ENCODE measurements around the gene CELSR2.

CELSR2 gene

GRCh38 chr1:109248797-109249629, at the start of gene CELSR2:
CELSR2 (plus strand) TSS chr1:109249539; CDS start chr1:109250080, 541 bp downstream.
- Histone ChIP-seq H3K4me3 (peak within 1 kb of the TSS; percentile 91), H3K36me3 (peaks cover 17% of the 10 kb centered on the region), H3K27ac (peak within 1 kb of the TSS; percentile 82), H3K27me3 (no peaks in the 10 kb centered on the region), H3K9me3 (no peaks in the 10 kb centered on the region), H3K4me1 (peaks cover 59% of the 10 kb centered on the region), H3K4me2 (peak within 1 kb of the TSS; percentile 97), H3K9ac (peak within 1 kb of the TSS; percentile 81), H4K20me1 (peaks cover 7% of the 10 kb centered on the region; the same call in 1 of the 2 replicates)
- TF ChIP-seq Cebpa-rat (IDR thresholded peaks at IDR 0.05) = no peak

GRCh38 chr1:109199710-109200109, 49.6 kb upstream of the CELSR2 start:
- TF ChIP-seq Cebpa-rat (IDR thresholded peaks at IDR 0.05) = no peak
- Histone ChIP-seq H3K9me3 (no peaks in the 10 kb centered on the region), H3K36me3 (no peaks in the 10 kb centered on the region), H3K4me2 (no peak overlapping the region), H3K27ac (no peak overlapping the region), H4K20me1 (no peaks in the 10 kb centered on the region), H3K4me1 (no peaks in the 10 kb centered on the region), H3K4me3 (no peak overlapping the region), H3K27me3 (no peaks in the 10 kb centered on the region), H3K9ac (no peak overlapping the region)

- no peaks in the 10 kb centered on the region for H3K4me1 ChIP-seq
- TF ChIP-seq Cebpa-rat (IDR thresholded peaks at IDR 0.05) = no peak
- H3K4me3 ChIP-seq = no peak overlapping the region
- H3K9me3 ChIP-seq = no peaks in the 10 kb centered on the region
- no peak overlapping the region for H3K4me2 ChIP-seq
- no peak overlapping the region for H3K9ac ChIP-seq
- no peaks in the 10 kb centered on the region for H3K36me3 ChIP-seq
- H3K27ac ChIP-seq = no peak overlapping the region
- no peaks in the 10 kb centered on the region for H4K20me1 ChIP-seq
- H3K27me3 ChIP-seq = no peaks in the 10 kb centered on the region
Measured at GRCh38 chr1:109201123-109201703, 48.1 kb upstream of the CELSR2 start.

- Histone ChIP-seq H3K4me2 (no peak overlapping the region), H3K27me3 (no peaks in the 10 kb centered on the region), H3K9me3 (no peaks in the 10 kb centered on the region), H3K4me1 (peaks cover 31% of the 10 kb centered on the region), H3K27ac (no peak overlapping the region), H4K20me1 (no peaks in the 10 kb centered on the region), H3K9ac (no peak overlapping the region), H3K36me3 (no peaks in the 10 kb centered on the region), H3K4me3 (no peak overlapping the region)
- no peak for TF ChIP-seq Cebpa-rat (IDR thresholded peaks at IDR 0.05)
Measured at GRCh38 chr1:109204484-109204883, 44.9 kb upstream of the CELSR2 start.

- H3K9me3 ChIP-seq = no peaks in the 10 kb centered on the region
- H3K27me3 ChIP-seq = no peaks in the 10 kb centered on the region
- H3K4me1 ChIP-seq = peaks cover 44% of the 10 kb centered on the region
- no peak overlapping the region for H3K27ac ChIP-seq
- H3K36me3 ChIP-seq = no peaks in the 10 kb centered on the region
- TF ChIP-seq Cebpa-rat (IDR thresholded peaks at IDR 0.05) = no peak
- H3K9ac ChIP-seq = no peak overlapping the region
- H3K4me2 ChIP-seq = no peak overlapping the region
- no peaks in the 10 kb centered on the region for H4K20me1 ChIP-seq
- no peak overlapping the region for H3K4me3 ChIP-seq
Measured at GRCh38 chr1:109206339-109206738, 43.0 kb upstream of the CELSR2 start.

GRCh38 chr1:109207467-109208103, 41.8 kb upstream of the CELSR2 start:
- Histone ChIP-seq H3K36me3 (no peaks in the 10 kb centered on the region), H3K4me1 (peaks cover 44% of the 10 kb centered on the region), H3K9me3 (no peaks in the 10 kb centered on the region), H3K4me2 (peak overlapping the region; percentile 67), H3K4me3 (no peak overlapping the region), H3K27me3 (no peaks in the 10 kb centered on the region), H4K20me1 (no peaks in the 10 kb centered on the region), H3K9ac (no peak overlapping the region), H3K27ac (no peak overlapping the region)
- TF ChIP-seq Cebpa-rat (IDR thresholded peaks at IDR 0.05) = no peak

GRCh38 chr1:109208394-109208793, 40.9 kb upstream of the CELSR2 start:
- TF ChIP-seq Cebpa-rat (IDR thresholded peaks at IDR 0.05) = no peak
- no peaks in the 10 kb centered on the region for H3K27me3 ChIP-seq
- H3K4me3 ChIP-seq = no peak overlapping the region

GRCh38 chr1:109208836-109209463, 40.4 kb upstream of the CELSR2 start:
- Histone ChIP-seq H3K4me1 (peaks cover 50% of the 10 kb centered on the region), H4K20me1 (peaks cover under 1% of the 10 kb centered on the region; the same call in 1 of the 2 replicates), H3K27me3 (no peaks in the 10 kb centered on the region), H3K9ac (no peak overlapping the region), H3K9me3 (no peaks in the 10 kb centered on the region), H3K36me3 (no peaks in the 10 kb centered on the region), H3K4me2 (peak overlapping the region; percentile 67), H3K4me3 (no peak overlapping the region), H3K27ac (no peak overlapping the region)
- TF ChIP-seq Cebpa-rat (IDR thresholded peaks at IDR 0.05) = no peak

More at GRCh38 chr1:109208394-109208793, 40.9 kb upstream of the CELSR2 start:
- Histone ChIP-seq H3K4me1 (peaks cover 48% of the 10 kb centered on the region), H3K27ac (no peak overlapping the region), H3K4me2 (peak overlapping the region; percentile 67), H3K9me3 (no peaks in the 10 kb centered on the region), H4K20me1 (no peaks in the 10 kb centered on the region), H3K36me3 (no peaks in the 10 kb centered on the region), H3K9ac (no peak overlapping the region)

- Histone ChIP-seq H3K27me3 (no peaks in the 10 kb centered on the region), H3K9ac (no peak overlapping the region), H3K27ac (no peak overlapping the region), H3K9me3 (no peaks in the 10 kb centered on the region), H3K36me3 (no peaks in the 10 kb centered on the region), H4K20me1 (peaks cover 12% of the 10 kb centered on the region), H3K4me1 (peaks cover 53% of the 10 kb centered on the region), H3K4me3 (no peak overlapping the region), H3K4me2 (peak overlapping the region; percentile 27; the same call in 1 of the 2 replicates)
- TF ChIP-seq Cebpa-rat (IDR thresholded peaks at IDR 0.05) = no peak
Measured at GRCh38 chr1:109210058-109210457, 39.3 kb upstream of the CELSR2 start.

Measured in BLaER1 (cell line).